ENCODE data around the gene TDRD7. TPM values are rescaled to one million over a fixed set of nuclear protein-coding genes. Genes with fewer than 3 reads are reported as not detected.
A peak's percentile ranks its signal among the peaks of the same experiment; 100 is the strongest.

The TDRD7 gene
- total RNA-seq, 2 donors from 2014 or later = 9.3 to 18.0 TPM

- H3K27me3 ChIP-seq (replicated peaks; ENCODE audit: insufficient read depth) = no peaks in the 10 kb centered on the region
- no peaks in the 10 kb centered on the region for H3K4me1 ChIP-seq (replicated peaks)
- TF ChIP-seq POLR2A (IDR thresholded peaks at IDR 0.05) (no peak), POLR2AphosphoS5 (IDR thresholded peaks at IDR 0.05) (no peak), CTCF (IDR thresholded peaks at IDR 0.05) (no peak)
- H3K9me3 ChIP-seq = no peaks in the 10 kb centered on the region
- H3K4me3 ChIP-seq = no peak overlapping the region
- no peaks in the 10 kb centered on the region for H3K36me3 ChIP-seq
- DNase-seq (ENCODE audit: low spot score) = no peak
- H3K27ac ChIP-seq = no peak overlapping the region
- intact Hi-C loops (cut with DNase I) = loop anchor here (5.0 kb wide), 1 partner anchor 540 kb away; no protein-coding TSS in a partner anchor
- WGBS = 89% methylated on average over 1 of the region's 1 CpG
Observed at GRCh38 chr9:97397220-97397619, 14.7 kb upstream of the TDRD7 start.

- 28% methylated on average over 20 of the region's 20 CpGs for WGBS
- no peaks in the 10 kb centered on the region for H3K36me3 ChIP-seq
- no peaks in the 10 kb centered on the region for H3K9me3 ChIP-seq
- DNase-seq (ENCODE audit: low spot score) = peak; percentile 23
- intact Hi-C loops (cut with DNase I) = loop anchor here (5.0 kb wide), 1 partner anchor 542 kb away; no protein-coding TSS in a partner anchor
- peak; percentile 39 to 89 (median 65) for TF ChIP-seq CTCF (IDR thresholded peaks at IDR 0.05)
- TF ChIP-seq POLR2A (IDR thresholded peaks at IDR 0.05) = no peak
- H3K4me1 ChIP-seq (replicated peaks) = no peaks in the 10 kb centered on the region
- H3K4me3 ChIP-seq = no peak overlapping the region
- H3K27me3 ChIP-seq (replicated peaks; ENCODE audit: insufficient read depth) = no peaks in the 10 kb centered on the region
- H3K27ac ChIP-seq = no peak overlapping the region
Observed at GRCh38 chr9:97398999-97399758, 12.7 kb upstream of the TDRD7 start.

GRCh38 chr9:97403746-97404316 lies 8.1 kb upstream of the TDRD7 start:
- TF ChIP-seq POLR2AphosphoS5 (IDR thresholded peaks at IDR 0.05) (no peak), CTCF (IDR thresholded peaks at IDR 0.05) (no peak), POLR2A (IDR thresholded peaks at IDR 0.05) (no peak)
- 96% methylated on average over 4 of the region's 4 CpGs for WGBS
- no peaks in the 10 kb centered on the region for H3K9me3 ChIP-seq
- H3K4me1 ChIP-seq (replicated peaks) = no peaks in the 10 kb centered on the region
- no peak overlapping the region for H3K27ac ChIP-seq
- H3K4me3 ChIP-seq = no peak overlapping the region
- intact Hi-C loops (cut with DNase I) = no loop called here
- no peaks in the 10 kb centered on the region for H3K27me3 ChIP-seq (replicated peaks; ENCODE audit: insufficient read depth)
- no peak for DNase-seq (ENCODE audit: low spot score)
- H3K36me3 ChIP-seq = no peaks in the 10 kb centered on the region

GRCh38 chr9:97405551-97405950 lies 6.3 kb upstream of the TDRD7 start:
- no peaks in the 10 kb centered on the region for H3K27me3 ChIP-seq (replicated peaks; ENCODE audit: insufficient read depth)
- WGBS = 39% methylated on average over 2 of the region's 2 CpGs
- H3K27ac ChIP-seq = no peak overlapping the region
- H3K9me3 ChIP-seq = no peaks in the 10 kb centered on the region
- no peaks in the 10 kb centered on the region for H3K4me1 ChIP-seq (replicated peaks)
- no peak overlapping the region for H3K4me3 ChIP-seq
- no peaks in the 10 kb centered on the region for H3K36me3 ChIP-seq
- intact Hi-C loops (cut with DNase I) = no loop called here
- TF ChIP-seq CTCF (IDR thresholded peaks at IDR 0.05) = no peak
- no peak for TF ChIP-seq POLR2AphosphoS5 (IDR thresholded peaks at IDR 0.05)
- no peak for TF ChIP-seq POLR2A (IDR thresholded peaks at IDR 0.05)
- no peak for DNase-seq (ENCODE audit: low spot score)

All from prostate gland (tissue), 2 donors.